ENCODE data around the gene RGS4.

The RGS4 gene

GRCh38 chr1:163069142-163069541, at the start of gene RGS4:
Gene RGS4, plus strand, starts transcription at chr1:163069361. Its CDS starts 124 bp downstream, at chr1:163069485.
- no peak for DNase-seq

- DNase-seq = no peak
These were observed 47.0 kb upstream of the RGS4 start for GRCh38 chr1:163022129-163022528.

- DNase-seq = no peak
These were observed 41.6 kb upstream of the RGS4 start for GRCh38 chr1:163027610-163028009.

- DNase-seq = no peak
These were observed 39.3 kb upstream of the RGS4 start for GRCh38 chr1:163029901-163030300.

GRCh38 chr1:163035446-163036249, 33.5 kb upstream of the RGS4 start:
- DNase-seq = no peak

- no peak for DNase-seq
These were observed 32.5 kb upstream of the RGS4 start for GRCh38 chr1:163036671-163037070.

GRCh38 chr1:163038928-163039706, 30.0 kb upstream of the RGS4 start:
- DNase-seq = no peak

- no peak for DNase-seq
These were observed 29.5 kb upstream of the RGS4 start for GRCh38 chr1:163039707-163040093.

GRCh38 chr1:163046071-163046470, 23.1 kb upstream of the RGS4 start:
- DNase-seq = no peak

- DNase-seq = no peak
These were observed 21.1 kb upstream of the RGS4 start for GRCh38 chr1:163047951-163048659.

GRCh38 chr1:163048869-163049268, 20.3 kb upstream of the RGS4 start:
- no peak for DNase-seq

GRCh38 chr1:163049296-163049695, 19.9 kb upstream of the RGS4 start:
- no peak for DNase-seq

- DNase-seq = no peak
These were observed 18.7 kb upstream of the RGS4 start for GRCh38 chr1:163050496-163050895.

GRCh38 chr1:163054181-163054591, 15.0 kb upstream of the RGS4 start:
- peak; percentile 63 for DNase-seq

GRCh38 chr1:163055005-163055404, 14.2 kb upstream of the RGS4 start:
- DNase-seq = peak; percentile 88

- peak; percentile 91 for DNase-seq
These were observed 13.6 kb upstream of the RGS4 start for GRCh38 chr1:163055531-163055930.

- DNase-seq = no peak
These were observed 12.3 kb upstream of the RGS4 start for GRCh38 chr1:163056831-163057230.

GRCh38 chr1:163060343-163061007, 8.7 kb upstream of the RGS4 start:
- no peak for DNase-seq

GRCh38 chr1:163063143-163063542, 6.0 kb upstream of the RGS4 start:
- DNase-seq = no peak

- no peak for DNase-seq
These were observed 5.6 kb upstream of the RGS4 start for GRCh38 chr1:163063610-163064009.

- DNase-seq = no peak
These were observed 3.0 kb upstream of the RGS4 start for GRCh38 chr1:163066168-163066567.

- DNase-seq = no peak
These were observed 2.5 kb upstream of the RGS4 start for GRCh38 chr1:163066686-163067085.

- DNase-seq = no peak
These were observed 445 bp upstream of the RGS4 start for GRCh38 chr1:163068716-163069115.
